HEK293 (cell line): ENCODE results near the gene GPR39.

ENCODE experiments used
- CTCF ChIA-PET: fragments of 350-600 bp; formaldehyde crosslinking; extraction: SDS; loops from one replicate; lab custom pipeline; 2021; ENCODE audit warnings: antibody characterized with exemption; lab: Yijun Ruan, JAX
- POLR2A ChIA-PET: fragments of 300-600 bp; formaldehyde crosslinking; extraction: SDS; loops from one replicate; lab custom pipeline; 2020; ENCODE audit warnings: antibody characterized with exemption, inconsistent platforms; lab: Yijun Ruan, JAX
- H3K27ac ChIP-seq: fragments of 200-500 bp; sonication (Bioruptor generic); 2 replicates; pipeline ENCODE4 v1.5.1; 2014; ENCODE audit warnings: low read depth, low read length, control low read depth, inconsistent platforms; ENCODE audit errors: extremely low read depth
- H3K36me3 ChIP-seq, 2 experiments: fragments of 200-500 bp in 1 of 2; sonication (Bioruptor generic) in 1 of 2; 1 replicate in 1 of 2; 2 replicates in 1 of 2; pipeline ENCODE4 v1.5.1; 2014 to 2017; ENCODE audit warnings: inconsistent platforms in 2 of 2, low read length in 2 of 2; ENCODE audit not compliant: control insufficient read depth in 2 of 2, insufficient read depth in 1 of 2
- H3K4me1 ChIP-seq: fragments of 200-500 bp; sonication (Bioruptor generic); 2 replicates; pipeline ENCODE4 v1.5.1; 2014; ENCODE audit warnings: mild to moderate bottlenecking, low read length, inconsistent platforms; ENCODE audit not compliant: control insufficient read depth, insufficient read depth
- H3K4me3 ChIP-seq: 2 replicates; pipeline ENCODE4 v1.5.1; 2011; ENCODE audit warnings: low read depth, mild to moderate bottlenecking, control low read depth, low read length, moderate library complexity
- H3K9me3 ChIP-seq: fragments of 200-500 bp; sonication (Bioruptor generic); 2 replicates; pipeline ENCODE4 v1.5.1; 2014; ENCODE audit warnings: low read depth, low read length, inconsistent platforms; ENCODE audit not compliant: control insufficient read depth, insufficient read depth
- GLI4 ChIP-seq: fragments of 450-650 bp; formaldehyde crosslinking; IDR thresholded peaks from 2 replicates; pipeline ENCODE4 v1.5.1; 2016; ENCODE audit warnings: missing biosample characterization, missing genetic modification characterization
- GLIS2 ChIP-seq: fragments of 450-650 bp; formaldehyde crosslinking; IDR thresholded peaks from 2 replicates; pipeline ENCODE4 v1.5.1; 2016; ENCODE audit warnings: missing biosample characterization, missing genetic modification characterization
- KLF16 ChIP-seq: fragments of 450-650 bp; formaldehyde crosslinking; IDR thresholded peaks from 2 replicates; pipeline ENCODE4 v1.5.1; 2017; ENCODE audit warnings: missing biosample characterization, missing genetic modification characterization
- KLF9 ChIP-seq: fragments of 450-650 bp; formaldehyde crosslinking; IDR thresholded peaks from 2 replicates; pipeline ENCODE4 v1.5.1; 2016; ENCODE audit warnings: missing biosample characterization, missing genetic modification characterization, low read depth
- PRDM1 ChIP-seq: fragments of 450-650 bp; formaldehyde crosslinking; IDR thresholded peaks from 2 replicates; pipeline ENCODE4; 2016; ENCODE audit warnings: missing biosample characterization, missing genetic modification characterization
- SCRT1 ChIP-seq: fragments of 450-650 bp; formaldehyde crosslinking; IDR thresholded peaks from 2 replicates; pipeline ENCODE4 v1.5.1; 2016; ENCODE audit warnings: missing biosample characterization, missing genetic modification characterization, borderline replicate concordance
- ZBTB17 ChIP-seq: fragments of 450-650 bp; formaldehyde crosslinking; IDR thresholded peaks from 2 replicates; pipeline ENCODE4 v1.5.1; 2016; ENCODE audit warnings: missing biosample characterization, missing genetic modification characterization
- ZNF2 ChIP-seq: fragments of 450-650 bp; formaldehyde crosslinking; IDR thresholded peaks from 2 replicates; pipeline ENCODE4 v1.5.1; 2016; ENCODE audit warnings: missing biosample characterization, missing genetic modification characterization
- ZNF324 ChIP-seq: fragments of 450-650 bp; formaldehyde crosslinking; IDR thresholded peaks from 2 replicates; pipeline ENCODE4 v1.5.1; 2016; ENCODE audit warnings: missing biosample characterization, missing genetic modification characterization
- ZNF341 ChIP-seq: fragments of 450-650 bp; formaldehyde crosslinking; IDR thresholded peaks from 2 replicates; pipeline ENCODE4; 2016; ENCODE audit warnings: low read depth, missing biosample characterization, missing genetic modification characterization
- ZNF366 ChIP-seq: fragments of 450-650 bp; formaldehyde crosslinking; conservative IDR thresholded peaks from 2 replicates; pipeline ENCODE4 v1.5.1; 2016; ENCODE audit warnings: missing biosample characterization, missing genetic modification characterization
- ZNF416 ChIP-seq: fragments of 450-650 bp; formaldehyde crosslinking; IDR thresholded peaks from 2 replicates; pipeline ENCODE4 v1.5.1; 2016; ENCODE audit warnings: missing biosample characterization, missing genetic modification characterization
- ZNF423 ChIP-seq: fragments of 450-650 bp; formaldehyde crosslinking; IDR thresholded peaks from 2 replicates; pipeline ENCODE4 v1.5.1; 2016; ENCODE audit warnings: missing biosample characterization, missing genetic modification characterization
- ZNF585B ChIP-seq: fragments of 450-650 bp; formaldehyde crosslinking; IDR thresholded peaks from 2 replicates; pipeline ENCODE4 v1.5.1; 2016; ENCODE audit warnings: missing biosample characterization, missing genetic modification characterization
- ZNF660 ChIP-seq: fragments of 450-650 bp; IDR thresholded peaks from 2 replicates; pipeline ENCODE4 v1.5.1; 2018; ENCODE audit warnings: missing biosample characterization, mild to moderate bottlenecking, missing genetic modification characterization
- ZNF664 ChIP-seq: fragments of 450-650 bp; formaldehyde crosslinking; IDR thresholded peaks from 2 replicates; pipeline ENCODE4 v1.5.1; 2016; ENCODE audit warnings: missing biosample characterization, missing genetic modification characterization
- ZNF830 ChIP-seq: fragments of 450-650 bp; IDR thresholded peaks from 2 replicates; pipeline ENCODE4 v1.5.0; 2018; ENCODE audit warnings: missing biosample characterization, missing genetic modification characterization, low read depth, mild to moderate bottlenecking, moderate library complexity
- ZNF843 ChIP-seq: fragments of 450-650 bp; formaldehyde crosslinking; IDR thresholded peaks from 2 replicates; pipeline ENCODE4 v1.5.1; 2016; ENCODE audit warnings: missing biosample characterization, missing genetic modification characterization
- ZSCAN23 ChIP-seq: fragments of 450-650 bp; formaldehyde crosslinking; IDR thresholded peaks from 2 replicates; pipeline ENCODE4 v1.5.1; 2016; ENCODE audit warnings: missing biosample characterization, missing genetic modification characterization
- TF ChIP-seq, protein P1 (sequence below): fragments of 450-650 bp; formaldehyde crosslinking; IDR thresholded peaks from 2 replicates; pipeline ENCODE4 v1.5.1; 2017; ENCODE audit warnings: missing biosample characterization, missing genetic modification characterization
- TF ChIP-seq, protein P2 (sequence below): fragments of 450-650 bp; formaldehyde crosslinking; IDR thresholded peaks from 2 replicates; pipeline ENCODE4; 2016; ENCODE audit warnings: missing biosample characterization, missing genetic modification characterization
- TF ChIP-seq, protein P3 (sequence below): fragments of 450-650 bp; formaldehyde crosslinking; IDR thresholded peaks from 2 replicates; pipeline ENCODE4 v1.5.1; 2016; ENCODE audit warnings: missing biosample characterization, missing genetic modification characterization
- TF ChIP-seq, protein P4 (sequence below): fragments of 450-650 bp; formaldehyde crosslinking; optimal IDR thresholded peaks from 2 replicates; pipeline ENCODE3; 2016; ENCODE audit warnings: missing biosample characterization, mild to moderate bottlenecking, missing genetic modification characterization
- TF ChIP-seq, protein P5 (sequence below): sonication (generic); formaldehyde crosslinking; IDR thresholded peaks from 2 replicates; pipeline ENCODE4 v1.8.1; 2022; ENCODE audit warnings: mild to moderate bottlenecking, moderate library complexity, missing genetic modification reagents

Gene GPR39

DNA sequence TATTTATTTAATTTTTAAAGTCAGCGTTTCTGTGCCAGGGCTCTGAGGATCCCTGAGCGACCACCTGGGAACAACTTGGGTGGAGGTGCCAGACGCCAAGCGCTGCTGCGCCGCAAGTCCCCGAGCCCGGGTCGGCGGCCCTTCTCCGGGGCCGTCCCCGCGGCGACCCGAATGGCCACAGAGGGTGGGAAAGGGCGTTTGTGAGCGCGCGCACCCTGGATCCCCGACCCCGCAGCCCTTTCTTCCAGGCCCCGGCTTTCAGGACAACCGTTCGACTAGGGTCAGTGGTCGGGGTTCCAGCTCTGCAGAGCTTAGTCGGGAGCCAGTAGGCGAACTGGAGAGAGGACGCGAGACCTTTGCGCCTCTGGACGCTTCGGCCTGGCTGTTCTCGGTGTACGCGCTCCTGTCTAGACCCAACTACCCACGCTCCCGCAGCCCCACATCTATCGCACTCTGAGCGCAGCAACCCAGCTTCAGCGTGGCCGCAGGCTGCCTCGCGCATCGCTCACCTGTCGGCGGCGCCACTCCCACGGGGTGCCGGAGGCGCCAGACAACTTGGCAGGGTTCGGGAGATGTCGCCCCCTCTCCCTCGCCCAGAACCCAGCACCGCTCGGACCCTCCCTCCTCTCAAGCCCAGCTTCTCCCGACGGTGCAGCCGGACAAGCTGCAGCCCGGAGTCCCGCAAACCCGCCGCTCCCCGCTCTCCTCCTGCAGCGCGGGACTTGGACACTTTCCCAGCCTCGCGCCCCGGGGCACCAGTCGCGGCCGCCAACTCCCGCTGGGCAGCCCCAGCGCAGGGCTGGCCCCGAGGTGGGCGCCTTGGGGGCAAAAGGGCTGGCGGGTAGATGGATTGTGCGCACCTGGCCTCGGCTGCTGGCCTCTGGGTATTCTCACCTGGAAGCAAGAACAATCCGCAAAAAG is 252.6 kb downstream of the GPR39 start (continued):
- TF ChIP-seq, protein P1, sequence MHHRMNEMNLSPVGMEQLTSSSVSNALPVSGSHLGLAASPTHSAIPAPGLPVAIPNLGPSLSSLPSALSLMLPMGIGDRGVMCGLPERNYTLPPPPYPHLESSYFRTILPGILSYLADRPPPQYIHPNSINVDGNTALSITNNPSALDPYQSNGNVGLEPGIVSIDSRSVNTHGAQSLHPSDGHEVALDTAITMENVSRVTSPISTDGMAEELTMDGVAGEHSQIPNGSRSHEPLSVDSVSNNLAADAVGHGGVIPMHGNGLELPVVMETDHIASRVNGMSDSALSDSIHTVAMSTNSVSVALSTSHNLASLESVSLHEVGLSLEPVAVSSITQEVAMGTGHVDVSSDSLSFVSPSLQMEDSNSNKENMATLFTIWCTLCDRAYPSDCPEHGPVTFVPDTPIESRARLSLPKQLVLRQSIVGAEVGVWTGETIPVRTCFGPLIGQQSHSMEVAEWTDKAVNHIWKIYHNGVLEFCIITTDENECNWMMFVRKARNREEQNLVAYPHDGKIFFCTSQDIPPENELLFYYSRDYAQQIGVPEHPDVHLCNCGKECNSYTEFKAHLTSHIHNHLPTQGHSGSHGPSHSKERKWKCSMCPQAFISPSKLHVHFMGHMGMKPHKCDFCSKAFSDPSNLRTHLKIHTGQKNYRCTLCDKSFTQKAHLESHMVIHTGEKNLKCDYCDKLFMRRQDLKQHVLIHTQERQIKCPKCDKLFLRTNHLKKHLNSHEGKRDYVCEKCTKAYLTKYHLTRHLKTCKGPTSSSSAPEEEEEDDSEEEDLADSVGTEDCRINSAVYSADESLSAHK, result 0 out of 2 replicates have a peak, but pooled peaks have one; percentile 16
- TF ChIP-seq GLIS2 (tag by site-specific recombination) (peak; percentile 59), ZNF423 (tag by site-specific recombination) (peak; percentile 86), ZNF660 (no peak), ZNF416 (no peak), ZNF2 (tag by site-specific recombination) (0 out of 2 replicates have a peak, but pooled peaks have one; percentile 27)
- TF ChIP-seq, protein P2, sequence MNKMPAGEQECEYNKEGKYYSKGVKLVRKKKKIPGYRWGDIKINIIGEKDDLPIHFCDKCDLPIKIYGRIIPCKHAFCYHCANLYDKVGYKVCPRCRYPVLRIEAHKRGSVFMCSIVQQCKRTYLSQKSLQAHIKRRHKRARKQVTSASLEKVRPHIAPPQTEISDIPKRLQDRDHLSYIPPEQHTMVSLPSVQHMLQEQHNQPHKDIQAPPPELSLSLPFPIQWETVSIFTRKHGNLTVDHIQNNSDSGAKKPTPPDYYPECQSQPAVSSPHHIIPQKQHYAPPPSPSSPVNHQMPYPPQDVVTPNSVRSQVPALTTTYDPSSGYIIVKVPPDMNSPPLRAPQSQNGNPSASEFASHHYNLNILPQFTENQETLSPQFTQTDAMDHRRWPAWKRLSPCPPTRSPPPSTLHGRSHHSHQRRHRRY (tag by site-specific recombination), result no peak
- TF ChIP-seq, protein P3, sequence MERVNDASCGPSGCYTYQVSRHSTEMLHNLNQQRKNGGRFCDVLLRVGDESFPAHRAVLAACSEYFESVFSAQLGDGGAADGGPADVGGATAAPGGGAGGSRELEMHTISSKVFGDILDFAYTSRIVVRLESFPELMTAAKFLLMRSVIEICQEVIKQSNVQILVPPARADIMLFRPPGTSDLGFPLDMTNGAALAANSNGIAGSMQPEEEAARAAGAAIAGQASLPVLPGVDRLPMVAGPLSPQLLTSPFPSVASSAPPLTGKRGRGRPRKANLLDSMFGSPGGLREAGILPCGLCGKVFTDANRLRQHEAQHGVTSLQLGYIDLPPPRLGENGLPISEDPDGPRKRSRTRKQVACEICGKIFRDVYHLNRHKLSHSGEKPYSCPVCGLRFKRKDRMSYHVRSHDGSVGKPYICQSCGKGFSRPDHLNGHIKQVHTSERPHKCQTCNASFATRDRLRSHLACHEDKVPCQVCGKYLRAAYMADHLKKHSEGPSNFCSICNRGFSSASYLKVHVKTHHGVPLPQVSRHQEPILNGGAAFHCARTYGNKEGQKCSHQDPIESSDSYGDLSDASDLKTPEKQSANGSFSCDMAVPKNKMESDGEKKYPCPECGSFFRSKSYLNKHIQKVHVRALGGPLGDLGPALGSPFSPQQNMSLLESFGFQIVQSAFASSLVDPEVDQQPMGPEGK (tag by site-specific recombination), result peak; percentile 39
- TF ChIP-seq, all 188 proteins: peak for 24

DNA sequence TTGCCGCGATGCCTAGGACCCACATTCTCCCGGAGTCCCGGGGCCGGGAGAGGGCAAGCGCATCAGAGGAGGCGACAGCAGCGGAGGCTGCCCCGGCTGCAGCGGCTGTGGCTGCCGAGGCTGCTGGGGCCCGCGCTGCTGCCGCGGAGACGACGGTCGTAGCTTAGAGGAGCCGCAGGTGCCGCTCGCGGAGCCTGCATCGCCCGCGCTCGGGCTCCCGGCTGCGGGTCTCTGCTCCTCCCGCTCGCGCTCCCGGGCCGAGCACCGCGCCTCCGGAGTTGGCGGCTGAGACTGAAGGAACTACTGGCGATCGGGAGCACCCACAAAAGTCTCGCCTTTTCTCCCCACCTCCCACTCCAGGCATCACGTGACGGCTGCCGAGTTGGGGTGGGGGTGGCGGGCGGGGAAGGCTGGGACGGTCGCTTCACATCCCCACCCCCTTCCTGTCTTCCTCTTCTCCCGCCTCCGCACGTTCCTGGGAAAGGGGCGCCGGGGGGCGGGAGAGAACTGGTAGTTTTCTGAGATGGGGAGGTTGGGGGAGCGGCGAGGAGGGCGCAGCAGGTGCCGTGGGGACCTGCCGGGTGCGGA is 253.4 kb downstream of the GPR39 start, which contains the start of gene LYPD1:
Gene LYPD1 (minus strand): TSS at position 298 of the 588 bp plus-strand sequence. CDS start 273 bp downstream, at position 25.
- peaks cover 3% of the 10 kb centered on the region; the same call in 1 of the 2 replicates for H3K4me1 ChIP-seq
- peaks cover 0 to 17% of the 10 kb centered on the region in 2 experiments; a peak in 1 of 3 replicates for H3K36me3 ChIP-seq
- POLR2A ChIA-PET, result interaction anchor here (0.5 to 1.7 kb wide), 3 partner anchors 11 to 501 kb away, joined by 3 to 5 read pairs (median 4); no protein-coding TSS in a partner anchor
- CTCF ChIA-PET, result interaction anchor here (0.5 to 1.5 kb wide), 4 partner anchors 12 to 1478 kb away, joined by 3 to 6 read pairs (median 4); no protein-coding TSS in a partner anchor
- peak within 1 kb of the TSS; percentile 88 for H3K4me3 ChIP-seq
- H3K9me3 ChIP-seq, result no peaks in the 10 kb centered on the region
- H3K27ac ChIP-seq, result peak within 1 kb of the TSS; percentile 84; the same call in 1 of the 2 replicates
- TF ChIP-seq ZNF843 (0 out of 2 replicates have a peak, but pooled peaks have one; percentile 33), ZNF366 (tag by site-specific recombination) (0 out of 2 replicates have a peak, but pooled peaks have one; percentile 14), KLF9 (tag by site-specific recombination) (peak; percentile 16; the same call in 1 of the 2 replicates), GLI4 (tag by site-specific recombination) (no peak), ZNF341 (peak; percentile 95), ZSCAN23 (tag by site-specific recombination) (no peak), KLF16 (tag by site-specific recombination) (0 out of 2 replicates have a peak, but pooled peaks have one; percentile 25), ZNF324 (tag by site-specific recombination) (no peak), PRDM1 (tag by site-specific recombination) (no peak), ZBTB17 (no peak), ZNF585B (no peak), ZNF830 (tag by site-specific recombination) (no peak), ZNF664 (peak; percentile 85), SCRT1 (tag by site-specific recombination) (no peak)
- TF ChIP-seq, protein P4, sequence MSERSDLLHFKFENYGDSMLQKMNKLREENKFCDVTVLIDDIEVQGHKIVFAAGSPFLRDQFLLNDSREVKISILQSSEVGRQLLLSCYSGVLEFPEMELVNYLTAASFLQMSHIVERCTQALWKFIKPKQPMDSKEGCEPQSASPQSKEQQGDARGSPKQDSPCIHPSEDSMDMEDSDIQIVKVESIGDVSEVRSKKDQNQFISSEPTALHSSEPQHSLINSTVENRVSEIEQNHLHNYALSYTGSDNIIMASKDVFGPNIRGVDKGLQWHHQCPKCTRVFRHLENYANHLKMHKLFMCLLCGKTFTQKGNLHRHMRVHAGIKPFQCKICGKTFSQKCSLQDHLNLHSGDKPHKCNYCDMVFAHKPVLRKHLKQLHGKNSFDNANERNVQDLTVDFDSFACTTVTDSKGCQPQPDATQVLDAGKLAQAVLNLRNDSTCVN (tag by site-specific recombination), result peak; percentile 32
- TF ChIP-seq, protein P3 (tag by site-specific recombination), result peak; percentile 79; the same call in 1 of the 2 replicates
- TF ChIP-seq, protein P5, sequence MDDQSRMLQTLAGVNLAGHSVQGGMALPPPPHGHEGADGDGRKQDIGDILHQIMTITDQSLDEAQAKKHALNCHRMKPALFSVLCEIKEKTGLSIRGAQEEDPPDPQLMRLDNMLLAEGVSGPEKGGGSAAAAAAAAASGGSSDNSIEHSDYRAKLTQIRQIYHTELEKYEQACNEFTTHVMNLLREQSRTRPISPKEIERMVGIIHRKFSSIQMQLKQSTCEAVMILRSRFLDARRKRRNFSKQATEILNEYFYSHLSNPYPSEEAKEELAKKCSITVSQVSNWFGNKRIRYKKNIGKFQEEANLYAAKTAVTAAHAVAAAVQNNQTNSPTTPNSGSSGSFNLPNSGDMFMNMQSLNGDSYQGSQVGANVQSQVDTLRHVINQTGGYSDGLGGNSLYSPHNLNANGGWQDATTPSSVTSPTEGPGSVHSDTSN (CRISPR knock-in tag), result peak; percentile 66; the same call in 1 of the 2 replicates
